Brain microvascular endothelial cell (primary cell): ENCODE measurements around the gene PPP1R14C.
A peak's percentile ranks its signal among the peaks of the same experiment; 100 is the strongest.

Experiments
- DNase-seq: peaks from one replicate; pipeline ENCODE4 v3.0.0-alpha.2; 2020
- H3K27ac ChIP-seq: fragments of 250-450 bp; sonication (Bioruptor Pico); 2 replicates; pipeline ENCODE4 v1.5.1; 2020; ENCODE audit warnings: mild to moderate bottlenecking, moderate library complexity
- H3K27me3 ChIP-seq: fragments of 250-450 bp; sonication (Bioruptor Pico); replicated peaks from 2 replicates; pipeline ENCODE4 v1.5.1; 2020; ENCODE audit warnings: mild to moderate bottlenecking
- H3K36me3 ChIP-seq: fragments of 250-450 bp; sonication (Bioruptor Pico); replicated peaks from 2 replicates; pipeline ENCODE4 v1.5.1; 2020; ENCODE audit warnings: mild to moderate bottlenecking
- H3K4me3 ChIP-seq: 2 replicates; pipeline ENCODE4 v1.5.1; 2011; ENCODE audit warnings: low read depth, mild to moderate bottlenecking, control low read depth, low read length, moderate library complexity
- in situ Hi-C: cut with HindIII; loops from 2 replicates; pipeline ENCODE4 v1.10.0; 2017; ENCODE audit warnings: low sequenced_read_pairs, low pct_ligation_motif_present
- TF ChIP-seq, protein P1 (sequence below): IDR thresholded peaks from 2 replicates; pipeline ENCODE4 v1.5.1; 2011; ENCODE audit warnings: low read depth, mild to moderate bottlenecking, moderate library complexity, low read length, control low read depth, inconsistent platforms; ENCODE audit errors: missing control alignments

PPP1R14C gene, protein sequence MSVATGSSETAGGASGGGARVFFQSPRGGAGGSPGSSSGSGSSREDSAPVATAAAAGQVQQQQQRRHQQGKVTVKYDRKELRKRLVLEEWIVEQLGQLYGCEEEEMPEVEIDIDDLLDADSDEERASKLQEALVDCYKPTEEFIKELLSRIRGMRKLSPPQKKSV

DNA sequence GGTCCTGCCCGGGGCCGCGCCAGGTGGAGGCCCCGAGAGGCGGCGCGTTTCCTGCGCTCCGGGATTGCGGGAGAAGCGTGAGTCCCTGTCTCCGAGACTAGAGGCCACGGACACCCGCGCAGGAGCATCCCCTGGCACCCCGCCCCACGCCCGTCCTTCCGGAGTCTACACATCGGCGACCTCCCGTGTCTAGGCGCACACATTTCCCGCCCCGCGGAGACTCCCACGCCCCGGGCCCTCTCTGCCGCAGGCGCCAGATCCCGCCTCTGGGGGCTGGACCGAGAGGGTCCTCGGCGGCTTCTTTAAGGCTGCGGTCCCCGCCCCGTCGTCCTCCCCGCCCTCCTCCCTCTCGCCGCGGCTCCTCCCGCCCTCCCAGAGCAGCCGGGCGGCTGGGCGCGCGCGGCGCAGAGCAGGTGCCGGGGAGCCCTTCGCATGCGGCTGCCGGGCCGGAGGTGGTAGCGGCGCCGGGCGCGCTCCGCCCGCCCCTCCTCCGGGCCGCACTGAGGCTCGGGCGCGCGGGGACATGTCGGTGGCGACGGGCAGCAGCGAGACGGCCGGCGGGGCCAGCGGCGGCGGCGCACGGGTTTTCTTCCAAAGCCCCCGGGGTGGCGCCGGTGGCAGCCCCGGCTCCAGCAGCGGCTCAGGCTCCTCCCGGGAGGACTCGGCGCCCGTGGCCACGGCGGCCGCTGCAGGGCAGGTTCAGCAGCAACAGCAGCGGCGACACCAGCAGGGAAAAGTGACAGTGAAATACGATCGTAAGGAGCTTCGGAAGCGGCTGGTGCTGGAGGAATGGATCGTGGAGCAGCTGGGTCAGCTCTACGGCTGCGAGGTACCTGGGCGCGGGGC, at the start of gene PPP1R14C:
PPP1R14C (plus strand) TSS at position 375 of the 846 bp plus-strand sequence; CDS start at position 524, 149 bp downstream.
- Histone ChIP-seq H3K27ac (no peak within 1 kb of the TSS), H3K4me3 (peak within 1 kb of the TSS; percentile 42), H3K27me3 (peaks cover 61% of the 10 kb centered on the region), H3K36me3 (no peaks in the 10 kb centered on the region)
- no peak for DNase-seq
- in situ Hi-C loops = no loop called here
- TF ChIP-seq, protein P1, sequence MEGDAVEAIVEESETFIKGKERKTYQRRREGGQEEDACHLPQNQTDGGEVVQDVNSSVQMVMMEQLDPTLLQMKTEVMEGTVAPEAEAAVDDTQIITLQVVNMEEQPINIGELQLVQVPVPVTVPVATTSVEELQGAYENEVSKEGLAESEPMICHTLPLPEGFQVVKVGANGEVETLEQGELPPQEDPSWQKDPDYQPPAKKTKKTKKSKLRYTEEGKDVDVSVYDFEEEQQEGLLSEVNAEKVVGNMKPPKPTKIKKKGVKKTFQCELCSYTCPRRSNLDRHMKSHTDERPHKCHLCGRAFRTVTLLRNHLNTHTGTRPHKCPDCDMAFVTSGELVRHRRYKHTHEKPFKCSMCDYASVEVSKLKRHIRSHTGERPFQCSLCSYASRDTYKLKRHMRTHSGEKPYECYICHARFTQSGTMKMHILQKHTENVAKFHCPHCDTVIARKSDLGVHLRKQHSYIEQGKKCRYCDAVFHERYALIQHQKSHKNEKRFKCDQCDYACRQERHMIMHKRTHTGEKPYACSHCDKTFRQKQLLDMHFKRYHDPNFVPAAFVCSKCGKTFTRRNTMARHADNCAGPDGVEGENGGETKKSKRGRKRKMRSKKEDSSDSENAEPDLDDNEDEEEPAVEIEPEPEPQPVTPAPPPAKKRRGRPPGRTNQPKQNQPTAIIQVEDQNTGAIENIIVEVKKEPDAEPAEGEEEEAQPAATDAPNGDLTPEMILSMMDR = no peak

DNA sequence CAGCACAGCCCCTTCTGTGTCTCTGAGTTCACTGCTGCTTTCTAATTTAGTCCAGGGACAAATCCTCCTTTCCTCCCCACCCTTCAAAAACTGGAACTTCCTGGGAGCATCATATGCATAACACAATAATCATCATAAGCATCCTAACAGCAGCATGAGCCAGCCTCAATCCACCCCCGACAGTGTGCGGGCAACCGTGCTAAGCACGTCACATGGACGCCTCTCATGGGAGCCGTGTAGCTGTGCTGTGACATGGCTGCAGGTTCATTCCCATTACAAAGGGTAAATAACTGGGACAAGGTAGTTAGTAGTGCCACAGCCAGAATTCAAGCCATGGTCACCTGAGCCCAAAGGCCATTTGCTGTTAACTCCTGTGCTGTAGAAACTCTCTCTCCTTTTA, 49.4 kb upstream of the PPP1R14C start:
- Histone ChIP-seq H3K4me3 (no peak overlapping the region), H3K27ac (no peak overlapping the region), H3K36me3 (no peaks in the 10 kb centered on the region), H3K27me3 (peaks cover 2% of the 10 kb centered on the region)
- in situ Hi-C loops = no loop called here
- TF ChIP-seq, protein P1 = no peak
- DNase-seq = no peak

DNA sequence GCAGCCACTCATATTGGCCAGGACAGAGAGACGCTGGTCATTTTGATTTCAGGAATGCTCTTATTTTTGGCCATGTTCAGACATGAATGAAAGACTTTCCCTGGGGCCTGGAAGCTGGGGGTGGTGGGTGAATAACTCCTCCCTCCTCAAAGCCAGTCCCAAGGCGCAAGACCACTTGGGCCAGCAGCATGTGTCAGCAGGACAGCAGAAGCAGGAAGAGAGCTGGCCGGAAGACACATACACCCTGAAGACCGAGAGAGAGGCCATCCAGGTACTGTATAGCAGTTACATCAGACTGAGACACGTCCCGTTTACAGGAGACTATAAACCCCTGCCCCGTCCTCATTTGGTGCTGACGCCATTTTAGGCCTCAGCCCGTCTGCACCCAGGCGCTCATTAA, 44.7 kb upstream of the PPP1R14C start:
- H3K27me3 ChIP-seq = peaks cover 2% of the 10 kb centered on the region
- no peak overlapping the region for H3K27ac ChIP-seq
- H3K36me3 ChIP-seq = no peaks in the 10 kb centered on the region
- DNase-seq = no peak
- TF ChIP-seq, protein P1 = no peak
- H3K4me3 ChIP-seq = no peak overlapping the region
- in situ Hi-C loops = no loop called here

DNA sequence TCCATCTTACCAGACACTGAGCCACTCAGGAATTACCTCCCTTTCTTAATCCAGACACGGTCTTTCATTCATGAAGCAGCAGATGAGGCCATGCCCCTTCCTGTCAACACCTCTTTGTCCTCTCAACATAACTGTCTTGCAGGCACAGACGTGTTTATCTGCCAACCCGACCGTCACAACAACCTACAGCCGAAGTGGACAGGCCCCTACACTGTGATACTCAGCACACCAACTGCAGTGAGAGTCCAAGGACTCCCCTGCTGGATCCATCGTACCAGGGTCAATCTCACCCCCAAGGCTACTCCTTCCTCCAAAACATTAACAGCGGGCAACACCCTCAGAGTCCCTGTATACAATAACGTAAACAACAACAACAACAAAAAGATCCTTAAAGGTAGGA, 43.3 kb upstream of the PPP1R14C start:
- H3K36me3 ChIP-seq = no peaks in the 10 kb centered on the region
- H3K27me3 ChIP-seq = peaks cover under 1% of the 10 kb centered on the region
- no peak for DNase-seq
- in situ Hi-C loops = no loop called here
- no peak overlapping the region for H3K27ac ChIP-seq
- TF ChIP-seq, protein P1 = no peak
- no peak overlapping the region for H3K4me3 ChIP-seq

DNA sequence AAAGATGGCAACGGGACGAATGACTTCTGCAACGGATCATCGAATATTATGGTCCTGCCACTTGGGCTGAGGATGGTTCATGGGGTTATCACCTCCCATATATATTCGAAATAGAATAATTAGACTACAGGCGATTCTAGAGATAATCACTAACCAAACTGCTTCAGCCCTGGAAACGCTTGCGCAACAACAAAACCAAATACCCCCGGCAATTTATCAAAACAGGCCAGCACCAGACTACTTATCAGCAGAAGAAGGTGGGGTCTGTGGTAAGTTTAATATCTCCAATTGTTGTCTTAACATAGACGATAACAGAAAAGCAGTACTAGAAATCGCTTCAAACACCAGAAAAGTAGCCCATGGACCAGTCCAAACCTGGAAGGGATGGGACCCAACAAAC, 42.9 kb upstream of the PPP1R14C start:
- in situ Hi-C loops = no loop called here
- Histone ChIP-seq H3K27ac (no peak overlapping the region), H3K36me3 (no peaks in the 10 kb centered on the region), H3K27me3 (no peaks in the 10 kb centered on the region), H3K4me3 (no peak overlapping the region)
- TF ChIP-seq, protein P1 = no peak
- no peak for DNase-seq
